Stimulated activated CD4-positive, alpha-beta T cell treated with anti-CD3 and anti-CD28 coated beads, Interleukin-1b, Interleukin-23, amount 100 ng/mL, for 1 hour (primary cell): Measurements from ENCODE around the gene SMPDL3A.

Source experiments
- DNase-seq, 2 donors: peaks; one replicate each; pipeline ENCODE4 v3.0.0-alpha.2; 2020; ENCODE audit warnings: low read depth in 2 of 2

Gene SMPDL3A

GRCh38 chr6:122778302-122778701, 10.8 kb upstream of the SMPDL3A start:
- no peak for DNase-seq

- DNase-seq: no peak
These were observed 9.9 kb upstream of the SMPDL3A start for GRCh38 chr6:122778985-122779661.

- no peak for DNase-seq
These were observed 9.4 kb upstream of the SMPDL3A start, which contains the start of gene FABP7 for GRCh38 chr6:122779667-122780066. TSS of gene FABP7 (plus strand) at chr6:122779716. CDS start at chr6:122779795, 79 bp downstream.

- no peak for DNase-seq
These were observed 8.9 kb upstream of the SMPDL3A start for GRCh38 chr6:122780114-122780513.

GRCh38 chr6:122781716-122782115, 7.3 kb upstream of the SMPDL3A start:
- no peak for DNase-seq

GRCh38 chr6:122783401-122783800, 5.7 kb upstream of the SMPDL3A start:
- DNase-seq: no peak

- DNase-seq: no peak
These were observed 3.2 kb upstream of the SMPDL3A start for GRCh38 chr6:122785891-122786290.

GRCh38 chr6:122787721-122788120, 1.3 kb upstream of the SMPDL3A start:
- DNase-seq: no peak

GRCh38 chr6:122788208-122788607, 850 bp upstream of the SMPDL3A start:
- no peak for DNase-seq

- DNase-seq: no peak
These were observed 336 bp upstream of the SMPDL3A start for GRCh38 chr6:122788663-122789181.

- DNase-seq: no peak
These were observed 967 bp downstream of the SMPDL3A start for GRCh38 chr6:122790028-122790422.

GRCh38 chr6:122790423-122791309, 1.6 kb downstream of the SMPDL3A start:
- DNase-seq: no peak

- DNase-seq: no peak
These were observed 2.2 kb downstream of the SMPDL3A start for GRCh38 chr6:122791310-122791679.

- DNase-seq: no peak
These were observed 3.7 kb downstream of the SMPDL3A start for GRCh38 chr6:122792766-122793165.

- DNase-seq: no peak
These were observed 8.5 kb downstream of the SMPDL3A start for GRCh38 chr6:122797537-122797936.

- DNase-seq: no peak
These were observed 9.1 kb downstream of the SMPDL3A start for GRCh38 chr6:122798099-122798641.

- DNase-seq: no peak
These were observed 10.2 kb downstream of the SMPDL3A start for GRCh38 chr6:122799140-122799745.

GRCh38 chr6:122799916-122800686, 11.0 kb downstream of the SMPDL3A start:
- DNase-seq: no peak

- DNase-seq: no peak
These were observed 11.8 kb downstream of the SMPDL3A start for GRCh38 chr6:122800906-122801305.

GRCh38 chr6:122801397-122801796, 12.3 kb downstream of the SMPDL3A start:
- no peak for DNase-seq

GRCh38 chr6:122803171-122803661, 14.2 kb downstream of the SMPDL3A start:
- no peak for DNase-seq
